HG03575 (cell line): ENCODE data around the gene MCC.

Experiments
- ATAC-seq: cut with Tn5 transposase; IDR thresholded peaks from one replicate; pipeline ENCODE4 v1.9.1; 2021; ENCODE audit not compliant: unreplicated experiment, insufficient number of reproducible peaks, low FRiP score; ENCODE audit errors: extremely low read depth

The MCC gene

GRCh38 chr5:113202287-113202686 is 286.0 kb downstream of the MCC start:
- ATAC-seq = no peak

GRCh38 chr5:113201715-113202114 is 286.5 kb downstream of the MCC start:
- ATAC-seq = no peak

- no peak for ATAC-seq
Observed at GRCh38 chr5:113199122-113199905, 288.9 kb downstream of the MCC start.

- ATAC-seq = no peak
Observed at GRCh38 chr5:113197456-113198200, 290.6 kb downstream of the MCC start.

- ATAC-seq = no peak
Observed at GRCh38 chr5:113195771-113196170, 292.5 kb downstream of the MCC start.

GRCh38 chr5:113195251-113195650 is 293.0 kb downstream of the MCC start:
- ATAC-seq = no peak

GRCh38 chr5:113194591-113194990 is 293.7 kb downstream of the MCC start:
- ATAC-seq = no peak

- ATAC-seq = no peak
Observed at GRCh38 chr5:113194125-113194524, 294.1 kb downstream of the MCC start.

- ATAC-seq = no peak
Observed at GRCh38 chr5:113193311-113193978, 294.8 kb downstream of the MCC start.

GRCh38 chr5:113192541-113192940 is 295.7 kb downstream of the MCC start:
- ATAC-seq = no peak

- no peak for ATAC-seq
Observed at GRCh38 chr5:113190347-113190746, 297.9 kb downstream of the MCC start.

- ATAC-seq = no peak
Observed at GRCh38 chr5:113189291-113189690, 299.0 kb downstream of the MCC start.

GRCh38 chr5:113188436-113188835 is 299.8 kb downstream of the MCC start:
- ATAC-seq = no peak

GRCh38 chr5:113187906-113188305 is 300.3 kb downstream of the MCC start:
- no peak for ATAC-seq

- ATAC-seq = no peak
Observed at GRCh38 chr5:113186061-113186460, 302.2 kb downstream of the MCC start.

- no peak for ATAC-seq
Observed at GRCh38 chr5:113183694-113184093, 304.6 kb downstream of the MCC start.

- ATAC-seq = no peak
Observed at GRCh38 chr5:113182658-113183344, 305.5 kb downstream of the MCC start.

GRCh38 chr5:113181853-113182490 is 306.3 kb downstream of the MCC start:
- no peak for ATAC-seq

- no peak for ATAC-seq
Observed at GRCh38 chr5:113181409-113181808, 306.8 kb downstream of the MCC start.
